Vagina (tissue), 2 donors: ENCODE data around the gene CNST. TPM values are rescaled to one million over a fixed set of nuclear protein-coding genes. Genes with fewer than 3 reads are reported as not detected.
"Not testable (repeated sequence)": the region's sequence is repeated elsewhere in the genome, so short reads cannot be mapped to it uniquely, and the experiment has no call there.

Experiments used
- DNase-seq, 2 donors: peaks; one replicate each; pipeline ENCODE4 v3.0.0-alpha.2; 2017; ENCODE audit errors: extremely low spot score in 2 of 2
- H3K27ac ChIP-seq: fragments of 200-600 bp; sonication (generic); one replicate; pipeline ENCODE4 v1.5.1; 2019
- H3K27me3 ChIP-seq: fragments of 200-600 bp; sonication (generic); one replicate; pipeline ENCODE4 v1.5.1; 2019
- H3K36me3 ChIP-seq, 2 donors: fragments of 200-600 bp; sonication (generic); one replicate each; pipeline ENCODE4 v1.5.1; 2017 to 2019
- H3K4me1 ChIP-seq: fragments of 200-600 bp; sonication (generic); one replicate; pipeline ENCODE4 v1.5.1; 2019
- H3K4me3 ChIP-seq, 2 donors: fragments of 200-600 bp; sonication (generic); 1 replicate in 1 of 2; 2 replicates in 1 of 2; pipeline ENCODE4 v1.5.1; 2016 to 2019
- H3K9me3 ChIP-seq: fragments of 200-600 bp; sonication (generic); one replicate; pipeline ENCODE4 v1.5.1; 2019
- CTCF ChIP-seq, 3 experiments: fragments of 450-650 bp in 2 of 3; fragments of 200-600 bp in 1 of 3; sonication (generic) in 1 of 3; IDR thresholded peaks; one replicate each; pipeline ENCODE4 v1.5.1; 2017 to 2019; ENCODE audit warnings: antibody characterized with exemption in 3 of 3, mild to moderate bottlenecking in 2 of 3, moderate library complexity in 2 of 3
- POLR2A ChIP-seq, 2 donors: fragments of 450-650 bp; IDR thresholded peaks; one replicate each; pipeline ENCODE4 v1.6.1; 2017; ENCODE audit warnings: antibody characterized with exemption in 2 of 2, mild to moderate bottlenecking in 2 of 2, moderate library complexity in 2 of 2
- POLR2AphosphoS5 ChIP-seq, 2 donors: sonication (generic); formaldehyde crosslinking; IDR thresholded peaks; one replicate each; pipeline ENCODE4 v1.9.0; 2017; ENCODE audit warnings: antibody characterized with exemption in 2 of 2, mild to moderate bottlenecking in 2 of 2, low read depth in 1 of 2; ENCODE audit not compliant: insufficient read depth in 1 of 2
- intact Hi-C: fragments of 100-400 bp; cut with DNase I; formaldehyde crosslinking; loops from one replicate; pipeline ENCODE4 v1.15.1; 2023
- total RNA-seq: library from RNA; depleted of rRNA; stranded (reverse); fragments of >200 nt; gene quantifications from one replicate; pipeline ENCODE4 v1.2.3, GENCODE V29; 2016

Gene CNST
- total RNA-seq, 1 donor from 2014 or later = 20.6 TPM

- intact Hi-C loops = loop anchor here (5.0 to 10.0 kb wide), 2 partner anchors 36 to 119 kb away; partner anchors contain the start of genes CNST and TFB2M
- TF ChIP-seq CTCF (IDR thresholded peaks at IDR 0.05) (no peak), POLR2AphosphoS5 (IDR thresholded peaks at IDR 0.05; ENCODE audit: insufficient read depth in 1 of 2, low read depth in 1 of 2) (no peak), POLR2A (IDR thresholded peaks at IDR 0.05) (no peak)
- H3K27ac ChIP-seq = no peak overlapping the region
Observed at GRCh38 chr1:246683521-246683920, 117.3 kb downstream of the CNST start.

GRCh38 chr1:246687002-246687401 is 120.7 kb downstream of the CNST start:
- DNase-seq = no peak
- peaks cover 14% of the 10 kb centered on the region for H3K4me1 ChIP-seq
- H3K36me3 ChIP-seq = no peaks in the 10 kb centered on the region
- TF ChIP-seq POLR2A (IDR thresholded peaks at IDR 0.05) (no peak), CTCF (IDR thresholded peaks at IDR 0.05) (no peak), POLR2AphosphoS5 (IDR thresholded peaks at IDR 0.05; ENCODE audit: insufficient read depth in 1 of 2, low read depth in 1 of 2) (no peak)
- no peaks in the 10 kb centered on the region for H3K9me3 ChIP-seq
- no peak overlapping the region for H3K27ac ChIP-seq
- intact Hi-C loops = loop anchor here (10.0 kb wide), 1 partner anchor 122 kb away; the partner anchor contains the start of genes CNST and TFB2M
- H3K27me3 ChIP-seq = no peaks in the 10 kb centered on the region
- H3K4me3 ChIP-seq = no peak overlapping the region

More at GRCh38 chr1:246683521-246683920, 117.3 kb downstream of the CNST start:
- peaks cover 24% of the 10 kb centered on the region for H3K4me1 ChIP-seq
- H3K9me3 ChIP-seq = no peaks in the 10 kb centered on the region
- H3K36me3 ChIP-seq = no peaks in the 10 kb centered on the region
- H3K27me3 ChIP-seq = no peaks in the 10 kb centered on the region
- no peak overlapping the region for H3K4me3 ChIP-seq
- DNase-seq = no peak

- DNase-seq = no peak
- H3K4me3 ChIP-seq = peak overlapping the region; percentile 22 to 28
- H3K36me3 ChIP-seq = no peaks in the 10 kb centered on the region
- intact Hi-C loops = loop anchor here (10.0 kb wide), 1 partner anchor 125 kb away; the partner anchor contains the start of genes CNST and TFB2M
- TF ChIP-seq POLR2A (IDR thresholded peaks at IDR 0.05) = no peak
- TF ChIP-seq POLR2AphosphoS5 (IDR thresholded peaks at IDR 0.05; ENCODE audit: insufficient read depth in 1 of 2, low read depth in 1 of 2) = peak in 1 of 2 donors; percentile 35
- peak; percentile 26 to 75 (median 51) for TF ChIP-seq CTCF (IDR thresholded peaks at IDR 0.05)
- peak overlapping the region; percentile 13 for H3K27ac ChIP-seq
- H3K4me1 ChIP-seq = peaks cover 14% of the 10 kb centered on the region
- no peaks in the 10 kb centered on the region for H3K27me3 ChIP-seq
- H3K9me3 ChIP-seq = no peaks in the 10 kb centered on the region
Observed at GRCh38 chr1:246689409-246690008, 123.3 kb downstream of the CNST start.

GRCh38 chr1:246690100-246690499 is 123.8 kb downstream of the CNST start:
- intact Hi-C loops = no loop called here
- Histone ChIP-seq H3K4me3 (peak overlapping the region in 1 of 2 donors; percentile 28), H3K27ac (peak overlapping the region; percentile 13), H3K36me3 (no peaks in the 10 kb centered on the region), H3K9me3 (no peaks in the 10 kb centered on the region), H3K27me3 (no peaks in the 10 kb centered on the region), H3K4me1 (peaks cover 14% of the 10 kb centered on the region)
- DNase-seq = no peak
- no peak for TF ChIP-seq POLR2A (IDR thresholded peaks at IDR 0.05)

GRCh38 chr1:246691622-246692495 is 125.6 kb downstream of the CNST start:
- DNase-seq = no peak
- intact Hi-C loops = no loop called here
- no peak overlapping the region for H3K27ac ChIP-seq

GRCh38 chr1:246694213-246694895 is 128.1 kb downstream of the CNST start:
- H3K27me3 ChIP-seq, H3K27ac ChIP-seq, H3K36me3 ChIP-seq, H3K4me3 ChIP-seq, DNase-seq, H3K9me3 ChIP-seq, intact Hi-C loops: not testable (repeated sequence)
- peaks cover 25% of the 10 kb centered on the region for H3K4me1 ChIP-seq

More at GRCh38 chr1:246691622-246692495, 125.6 kb downstream of the CNST start:
- Histone ChIP-seq H3K4me1 (peaks cover 16% of the 10 kb centered on the region), H3K4me3 (no peak overlapping the region), H3K27me3 (no peaks in the 10 kb centered on the region), H3K36me3 (no peaks in the 10 kb centered on the region), H3K9me3 (no peaks in the 10 kb centered on the region)
- no peak for TF ChIP-seq POLR2AphosphoS5 (IDR thresholded peaks at IDR 0.05; ENCODE audit: insufficient read depth in 1 of 2, low read depth in 1 of 2)
- no peak for TF ChIP-seq POLR2A (IDR thresholded peaks at IDR 0.05)
- TF ChIP-seq CTCF (IDR thresholded peaks at IDR 0.05) = no peak
